Measurements from ENCODE around the gene CHDH.

DNA sequence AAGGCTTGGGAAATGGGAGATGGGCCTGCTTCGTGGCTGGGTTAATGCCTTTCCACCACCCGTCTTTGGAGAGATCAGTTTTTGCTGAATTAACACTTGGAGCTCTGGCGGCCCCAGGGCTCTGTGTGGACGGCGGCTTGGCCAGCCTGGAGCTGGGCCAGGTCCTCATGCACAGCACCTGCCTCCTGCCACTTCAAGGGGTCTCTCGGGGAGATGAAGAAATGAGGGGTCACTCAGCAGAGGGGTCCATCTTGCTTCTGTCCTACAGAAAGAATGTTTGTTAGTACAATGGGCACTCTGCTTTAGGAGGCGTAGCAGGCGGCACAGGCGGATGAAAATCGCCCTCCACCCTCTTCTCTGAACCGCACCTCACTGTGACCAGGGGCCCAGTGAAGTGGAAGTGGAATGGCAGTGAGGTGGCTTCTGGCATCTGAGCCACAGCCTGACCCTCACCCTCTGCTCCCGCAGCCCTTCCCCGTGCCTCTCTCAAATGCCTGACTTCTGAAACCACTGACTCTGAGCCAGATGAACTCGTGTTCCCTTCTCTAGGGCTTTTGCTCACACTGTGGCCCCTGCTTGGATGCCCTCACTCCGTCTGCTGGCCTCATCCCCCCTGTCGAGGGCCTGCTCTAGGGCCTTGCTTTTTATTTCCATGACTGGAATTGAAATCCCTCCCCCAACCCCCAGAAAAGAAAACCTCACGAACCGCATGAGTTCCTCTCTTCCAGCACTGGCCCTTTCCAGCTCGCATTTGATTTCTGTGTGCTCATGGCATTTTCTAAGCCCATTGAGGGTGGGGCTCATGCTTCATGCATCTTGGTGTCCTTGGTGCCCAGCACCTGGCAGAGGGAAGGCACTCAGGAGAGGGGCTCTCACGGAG lies 42.2 kb downstream of the CHDH start:
- TF ChIP-seq POLR2A (IDR thresholded peaks at IDR 0.05; ENCODE audit: low read depth, low read length) (no peak), POLR2AphosphoS5 (IDR thresholded peaks at IDR 0.05; ENCODE audit: insufficient read depth, low read depth, low read length) (no peak), EZH2 (IDR thresholded peaks at IDR 0.05; ENCODE audit: borderline replicate concordance, low read depth, low read length, severe bottlenecking) (no peak), GATA2 (IDR thresholded peaks at IDR 0.05; ENCODE audit: insufficient read depth, insufficient read length, low read depth, low read length) (no peak)
- TF ChIP-seq, protein P1, sequence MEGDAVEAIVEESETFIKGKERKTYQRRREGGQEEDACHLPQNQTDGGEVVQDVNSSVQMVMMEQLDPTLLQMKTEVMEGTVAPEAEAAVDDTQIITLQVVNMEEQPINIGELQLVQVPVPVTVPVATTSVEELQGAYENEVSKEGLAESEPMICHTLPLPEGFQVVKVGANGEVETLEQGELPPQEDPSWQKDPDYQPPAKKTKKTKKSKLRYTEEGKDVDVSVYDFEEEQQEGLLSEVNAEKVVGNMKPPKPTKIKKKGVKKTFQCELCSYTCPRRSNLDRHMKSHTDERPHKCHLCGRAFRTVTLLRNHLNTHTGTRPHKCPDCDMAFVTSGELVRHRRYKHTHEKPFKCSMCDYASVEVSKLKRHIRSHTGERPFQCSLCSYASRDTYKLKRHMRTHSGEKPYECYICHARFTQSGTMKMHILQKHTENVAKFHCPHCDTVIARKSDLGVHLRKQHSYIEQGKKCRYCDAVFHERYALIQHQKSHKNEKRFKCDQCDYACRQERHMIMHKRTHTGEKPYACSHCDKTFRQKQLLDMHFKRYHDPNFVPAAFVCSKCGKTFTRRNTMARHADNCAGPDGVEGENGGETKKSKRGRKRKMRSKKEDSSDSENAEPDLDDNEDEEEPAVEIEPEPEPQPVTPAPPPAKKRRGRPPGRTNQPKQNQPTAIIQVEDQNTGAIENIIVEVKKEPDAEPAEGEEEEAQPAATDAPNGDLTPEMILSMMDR (IDR thresholded peaks at IDR 0.05; ENCODE audit: extremely low read depth in 1 of 2, insufficient read depth in 1 of 2, low read depth in 1 of 2, low read length in 2 of 2) = no peak
- TF ChIP-seq, protein P2, sequence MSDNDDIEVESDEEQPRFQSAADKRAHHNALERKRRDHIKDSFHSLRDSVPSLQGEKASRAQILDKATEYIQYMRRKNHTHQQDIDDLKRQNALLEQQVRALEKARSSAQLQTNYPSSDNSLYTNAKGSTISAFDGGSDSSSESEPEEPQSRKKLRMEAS (IDR thresholded peaks at IDR 0.05; ENCODE audit: insufficient read depth, insufficient read length) = no peak
